ENCODE measurements around the gene TRMT6. TPM values are rescaled to one million over a fixed set of nuclear protein-coding genes. Genes with fewer than 3 reads are reported as not detected.

Gene TRMT6
- total RNA-seq, 1 donor from 2014 or later: 12.3 TPM

DNA sequence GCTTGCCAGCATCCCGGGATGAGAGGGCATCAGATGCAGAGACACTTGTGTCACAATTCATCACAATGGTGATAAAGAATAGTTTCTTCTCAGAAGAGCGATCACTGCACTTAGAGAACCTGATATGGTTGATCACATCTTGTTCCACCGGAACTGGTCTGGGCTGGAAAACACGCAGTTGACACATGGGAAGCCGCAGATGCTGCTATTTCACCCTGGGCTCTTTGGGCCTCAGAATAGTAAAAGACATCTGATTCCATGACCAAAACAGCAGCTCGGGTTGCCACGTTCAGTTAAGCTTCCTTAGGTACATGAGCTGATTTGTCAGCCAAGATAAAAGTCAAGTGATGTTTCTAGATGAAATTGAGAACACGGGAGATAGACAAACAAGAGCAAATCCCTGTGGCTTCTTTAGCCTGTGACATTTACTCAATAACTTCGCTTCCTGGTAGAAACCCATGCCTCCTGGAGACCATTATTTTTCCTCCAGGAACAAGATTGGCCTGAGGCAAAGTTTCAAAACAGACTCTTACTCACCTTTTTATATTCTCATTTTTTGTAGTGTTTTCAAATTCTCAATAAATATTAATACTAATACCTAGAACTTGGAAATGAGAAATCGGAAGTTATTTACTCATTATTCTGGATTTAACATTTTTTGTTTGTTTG is 59.4 kb downstream of the TRMT6 start:
- TF ChIP-seq, protein P1, sequence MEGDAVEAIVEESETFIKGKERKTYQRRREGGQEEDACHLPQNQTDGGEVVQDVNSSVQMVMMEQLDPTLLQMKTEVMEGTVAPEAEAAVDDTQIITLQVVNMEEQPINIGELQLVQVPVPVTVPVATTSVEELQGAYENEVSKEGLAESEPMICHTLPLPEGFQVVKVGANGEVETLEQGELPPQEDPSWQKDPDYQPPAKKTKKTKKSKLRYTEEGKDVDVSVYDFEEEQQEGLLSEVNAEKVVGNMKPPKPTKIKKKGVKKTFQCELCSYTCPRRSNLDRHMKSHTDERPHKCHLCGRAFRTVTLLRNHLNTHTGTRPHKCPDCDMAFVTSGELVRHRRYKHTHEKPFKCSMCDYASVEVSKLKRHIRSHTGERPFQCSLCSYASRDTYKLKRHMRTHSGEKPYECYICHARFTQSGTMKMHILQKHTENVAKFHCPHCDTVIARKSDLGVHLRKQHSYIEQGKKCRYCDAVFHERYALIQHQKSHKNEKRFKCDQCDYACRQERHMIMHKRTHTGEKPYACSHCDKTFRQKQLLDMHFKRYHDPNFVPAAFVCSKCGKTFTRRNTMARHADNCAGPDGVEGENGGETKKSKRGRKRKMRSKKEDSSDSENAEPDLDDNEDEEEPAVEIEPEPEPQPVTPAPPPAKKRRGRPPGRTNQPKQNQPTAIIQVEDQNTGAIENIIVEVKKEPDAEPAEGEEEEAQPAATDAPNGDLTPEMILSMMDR (conservative IDR thresholded peaks at IDR 0.05; ENCODE audit: low read depth, low read length): no peak
- no peak for DNase-seq (ENCODE audit: low read depth)
- H3K4me3 ChIP-seq (ENCODE audit: low read depth, low read length): no peak overlapping the region

DNA sequence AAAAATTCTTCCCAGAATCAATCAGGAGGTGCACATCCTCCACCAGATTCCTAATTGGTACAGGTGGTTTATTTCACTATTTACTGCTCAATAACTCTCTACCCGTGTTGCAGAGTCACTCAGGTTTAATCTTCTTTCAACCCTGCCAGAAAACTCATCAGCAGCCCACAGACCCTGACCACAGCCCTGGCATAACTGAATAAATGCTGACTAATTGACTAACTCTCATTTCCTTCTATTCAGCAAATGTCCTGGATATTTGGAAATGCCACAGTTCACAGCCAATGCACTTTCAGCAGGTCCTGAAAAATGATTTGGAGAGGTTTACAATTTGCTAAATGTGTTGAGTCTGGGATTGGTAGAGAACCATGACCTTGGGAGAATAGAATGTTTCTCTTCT is 62.3 kb downstream of the TRMT6 start:
- no peak for DNase-seq (ENCODE audit: low read depth)
- TF ChIP-seq, protein P1 (conservative IDR thresholded peaks at IDR 0.05; ENCODE audit: low read depth, low read length): no peak
- H3K4me3 ChIP-seq (ENCODE audit: low read depth, low read length): no peak overlapping the region

DNA sequence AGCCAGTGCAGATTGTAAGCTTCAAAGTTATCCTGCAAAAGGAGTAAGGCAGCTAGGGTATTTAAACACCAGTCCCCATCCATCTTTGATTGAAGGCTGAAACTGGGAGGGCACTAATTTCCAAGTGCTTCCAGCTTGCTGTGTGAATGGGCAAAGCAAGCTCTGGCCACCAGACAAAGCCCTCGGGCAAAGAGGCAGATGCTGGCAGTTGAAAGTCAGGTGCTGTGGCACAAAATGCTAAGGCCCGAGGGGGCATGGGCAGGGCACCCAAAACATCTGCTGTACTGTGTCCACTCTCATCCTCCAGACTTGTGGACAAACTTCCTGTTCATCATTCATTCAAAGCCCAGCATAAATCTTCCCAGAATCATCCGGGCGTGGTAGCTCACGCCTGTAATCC is 62.9 kb downstream of the TRMT6 start:
- no peak for DNase-seq (ENCODE audit: low read depth)
- TF ChIP-seq, protein P1 (conservative IDR thresholded peaks at IDR 0.05; ENCODE audit: low read depth, low read length): no peak
- H3K4me3 ChIP-seq (ENCODE audit: low read depth, low read length): no peak overlapping the region

Other genes starting within 250 kb of the TRMT6 start
- 1.3 and 1.7 TPM in 2 replicates for gene SHLD1, start 200.1 kb downstream of the TRMT6 start, total RNA-seq
- gene CHGB, start 39.0 kb downstream of the TRMT6 start, total RNA-seq: 0.29 and 0.52 TPM in 2 replicates
- gene MCM8, start 119 bp upstream of the TRMT6 start, total RNA-seq: 16.1 and 19.2 TPM in 2 replicates
- 36.8 and 42.0 TPM in 2 replicates for gene CRLS1, start 55.6 kb upstream of the TRMT6 start, total RNA-seq
- 152 and 199 TPM in 2 replicates for gene LRRN4, start 103.5 kb upstream of the TRMT6 start, total RNA-seq
- 21.8 and 26.1 TPM in 2 replicates for gene FERMT1, start 172.5 kb upstream of the TRMT6 start, total RNA-seq

Measured in epithelial cell of proximal tubule (primary cell).